NCI-H69 (cell line): ENCODE measurements around the gene C5.
A peak's percentile ranks its signal among the peaks of the same experiment; 100 is the strongest.
"Not testable (repeated sequence)": the region's sequence is repeated elsewhere in the genome, so short reads cannot be mapped to it uniquely, and the experiment has no call there.

Source experiments
- DNase-seq: peaks from one replicate; lab custom pipeline; 2025; lab: John Stamatoyannopoulos, UW

Gene C5

GRCh38 chr9:120979797-120980196, 70.3 kb downstream of the C5 start:
- DNase-seq, result peak; percentile 30

GRCh38 chr9:120978987-120979386, 71.1 kb downstream of the C5 start:
- DNase-seq, result peak; percentile 30

- no peak for DNase-seq
Observed at GRCh38 chr9:120977321-120977720, 72.8 kb downstream of the C5 start.

- no peak for DNase-seq
Observed at GRCh38 chr9:120974921-120975320, 75.2 kb downstream of the C5 start.

GRCh38 chr9:120974181-120974580, 75.9 kb downstream of the C5 start:
- DNase-seq, result no peak

GRCh38 chr9:120971938-120972337, 78.1 kb downstream of the C5 start:
- DNase-seq, result no peak

GRCh38 chr9:120971471-120971870, 78.6 kb downstream of the C5 start:
- DNase-seq, result not testable (repeated sequence)

GRCh38 chr9:120970244-120970643, 79.8 kb downstream of the C5 start:
- DNase-seq, result no peak

- no peak for DNase-seq
Observed at GRCh38 chr9:120966013-120966369, 84.1 kb downstream of the C5 start.

GRCh38 chr9:120965344-120966012, 84.6 kb downstream of the C5 start:
- DNase-seq, result peak; percentile 68

GRCh38 chr9:120961936-120962335, 88.1 kb downstream of the C5 start:
- DNase-seq, result no peak

GRCh38 chr9:120960001-120960400, 90.1 kb downstream of the C5 start:
- DNase-seq, result no peak

GRCh38 chr9:120956862-120957261, 93.2 kb downstream of the C5 start:
- no peak for DNase-seq

- DNase-seq, result no peak
Observed at GRCh38 chr9:120951960-120952618, 98.0 kb downstream of the C5 start.

GRCh38 chr9:120950421-120951388, 99.4 kb downstream of the C5 start:
- DNase-seq, result no peak

- DNase-seq, result no peak
Observed at GRCh38 chr9:120949290-120949689, 100.8 kb downstream of the C5 start.

- no peak for DNase-seq
Observed at GRCh38 chr9:120948824-120949223, 101.3 kb downstream of the C5 start.

GRCh38 chr9:120947222-120947621, 102.9 kb downstream of the C5 start:
- DNase-seq, result no peak

- DNase-seq, result no peak
Observed at GRCh38 chr9:120946259-120946658, 103.8 kb downstream of the C5 start.

GRCh38 chr9:120944948-120945347, 105.1 kb downstream of the C5 start:
- no peak for DNase-seq

GRCh38 chr9:120944434-120944843, 105.6 kb downstream of the C5 start:
- DNase-seq, result no peak

GRCh38 chr9:120942186-120943001, 107.7 kb downstream of the C5 start:
- no peak for DNase-seq
